Upper lobe of right lung (tissue), 1 donor: ENCODE measurements around the gene BIVM. TPM values are rescaled to one million over a fixed set of nuclear protein-coding genes. Genes with fewer than 3 reads are reported as not detected.

ENCODE experiments used
- ATAC-seq: fragments of 200-7000 bp; cut with Tn5 transposase; one replicate; pipeline ENCODE4 v1.9.1; 2020; ENCODE audit warnings: mild to moderate bottlenecking, moderate library complexity
- DNase-seq: peaks from one replicate; pipeline ENCODE4 v3.0.0-alpha.2; 2020
- H3K27ac ChIP-seq: fragments of 200-600 bp; one replicate; pipeline ENCODE4 v1.8.0; 2022
- H3K27me3 ChIP-seq: fragments of 200-600 bp; one replicate; pipeline ENCODE4 v1.8.0; 2022; ENCODE audit warnings: mild to moderate bottlenecking
- H3K36me3 ChIP-seq: fragments of 200-600 bp; one replicate; pipeline ENCODE4 v1.8.0; 2022
- H3K4me1 ChIP-seq: fragments of 200-600 bp; one replicate; pipeline ENCODE4 v1.8.0; 2022
- H3K4me3 ChIP-seq: fragments of 200-600 bp; one replicate; pipeline ENCODE4 v1.8.0; 2022; ENCODE audit warnings: mild to moderate bottlenecking
- H3K9me3 ChIP-seq: fragments of 200-600 bp; one replicate; pipeline ENCODE4 v1.8.0; 2022
- intact Hi-C: fragments of 100-400 bp; cut with DNase I; formaldehyde crosslinking; loops from one replicate; pipeline ENCODE4 v1.11.0; 2022
- total RNA-seq: library from RNA; stranded (reverse); fragmentation: NEBNext Ultra II Directional; extraction: Animal tissue kit (Norgen Biotek cat#: 25700); gene quantifications from one replicate; pipeline ENCODE4 v1.2.1, GENCODE V29; 2021
- TF ChIP-seq, protein P1 (sequence below): fragments of 200-600 bp; IDR thresholded peaks from one replicate; pipeline ENCODE4 v1.8.0; 2022; ENCODE audit warnings: antibody characterized with exemption
- donor health status: DM: no; HTN: yes; CAD: no; lungs with severe emphysema.

The BIVM gene
- total RNA-seq, 1 donor from 2014 or later, result 16.1 TPM

DNA sequence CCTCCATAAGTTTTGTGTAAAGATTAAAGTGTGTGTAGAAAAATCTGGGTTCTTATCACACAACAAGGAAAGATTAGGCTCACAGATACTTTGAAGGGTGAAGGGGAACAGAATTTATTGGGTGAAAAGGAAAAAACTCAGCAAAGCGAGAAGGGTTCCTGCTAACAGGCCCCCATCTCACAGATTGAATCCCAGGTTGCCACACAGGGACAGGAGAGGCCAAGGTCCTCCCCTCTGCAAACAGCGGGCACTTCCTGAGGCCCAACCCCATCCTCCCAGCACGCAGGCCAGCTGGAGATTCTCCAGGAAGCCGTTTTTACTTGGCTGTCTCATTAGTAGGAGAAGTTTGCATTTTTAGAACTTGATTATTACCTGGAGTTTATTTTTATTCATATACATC, 31.7 kb downstream of the BIVM start:
- no peak overlapping the region for H3K4me3 ChIP-seq
- no peaks in the 10 kb centered on the region for H3K9me3 ChIP-seq
- H3K27me3 ChIP-seq, result no peaks in the 10 kb centered on the region
- TF ChIP-seq, protein P1, sequence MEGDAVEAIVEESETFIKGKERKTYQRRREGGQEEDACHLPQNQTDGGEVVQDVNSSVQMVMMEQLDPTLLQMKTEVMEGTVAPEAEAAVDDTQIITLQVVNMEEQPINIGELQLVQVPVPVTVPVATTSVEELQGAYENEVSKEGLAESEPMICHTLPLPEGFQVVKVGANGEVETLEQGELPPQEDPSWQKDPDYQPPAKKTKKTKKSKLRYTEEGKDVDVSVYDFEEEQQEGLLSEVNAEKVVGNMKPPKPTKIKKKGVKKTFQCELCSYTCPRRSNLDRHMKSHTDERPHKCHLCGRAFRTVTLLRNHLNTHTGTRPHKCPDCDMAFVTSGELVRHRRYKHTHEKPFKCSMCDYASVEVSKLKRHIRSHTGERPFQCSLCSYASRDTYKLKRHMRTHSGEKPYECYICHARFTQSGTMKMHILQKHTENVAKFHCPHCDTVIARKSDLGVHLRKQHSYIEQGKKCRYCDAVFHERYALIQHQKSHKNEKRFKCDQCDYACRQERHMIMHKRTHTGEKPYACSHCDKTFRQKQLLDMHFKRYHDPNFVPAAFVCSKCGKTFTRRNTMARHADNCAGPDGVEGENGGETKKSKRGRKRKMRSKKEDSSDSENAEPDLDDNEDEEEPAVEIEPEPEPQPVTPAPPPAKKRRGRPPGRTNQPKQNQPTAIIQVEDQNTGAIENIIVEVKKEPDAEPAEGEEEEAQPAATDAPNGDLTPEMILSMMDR, result no peak
- no peak for DNase-seq
- H3K27ac ChIP-seq, result no peak overlapping the region
- intact Hi-C loops, result no loop called here
- H3K4me1 ChIP-seq, result no peaks in the 10 kb centered on the region
- peak; percentile 57 for ATAC-seq
- H3K36me3 ChIP-seq, result peaks cover 30% of the 10 kb centered on the region

DNA sequence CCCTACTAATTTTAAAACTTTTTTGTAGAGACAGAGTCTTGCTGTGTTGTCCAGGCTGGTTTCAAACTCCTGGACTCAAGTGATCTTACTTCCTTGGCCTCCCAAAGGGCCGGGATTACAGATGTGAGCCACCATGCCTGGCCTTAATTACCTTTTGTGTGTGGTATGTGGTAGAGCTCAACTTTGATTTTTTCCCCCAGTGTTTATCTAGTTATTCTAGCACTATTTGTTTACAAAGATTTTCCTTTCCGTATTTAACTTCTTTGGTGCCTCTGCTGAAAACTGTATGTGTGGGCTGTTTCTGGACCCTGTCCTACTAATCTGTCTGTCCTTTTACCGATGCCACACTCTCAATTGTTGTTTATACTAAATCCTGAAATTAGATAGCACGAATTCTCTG, 37.6 kb downstream of the BIVM start:
- TF ChIP-seq, protein P1, result no peak
- intact Hi-C loops, result no loop called here
- Histone ChIP-seq H3K27me3 (no peaks in the 10 kb centered on the region), H3K4me1 (no peaks in the 10 kb centered on the region), H3K27ac (no peak overlapping the region), H3K4me3 (no peak overlapping the region), H3K36me3 (peaks cover 49% of the 10 kb centered on the region), H3K9me3 (no peaks in the 10 kb centered on the region)
- no peak for DNase-seq
- ATAC-seq, result no peak

DNA sequence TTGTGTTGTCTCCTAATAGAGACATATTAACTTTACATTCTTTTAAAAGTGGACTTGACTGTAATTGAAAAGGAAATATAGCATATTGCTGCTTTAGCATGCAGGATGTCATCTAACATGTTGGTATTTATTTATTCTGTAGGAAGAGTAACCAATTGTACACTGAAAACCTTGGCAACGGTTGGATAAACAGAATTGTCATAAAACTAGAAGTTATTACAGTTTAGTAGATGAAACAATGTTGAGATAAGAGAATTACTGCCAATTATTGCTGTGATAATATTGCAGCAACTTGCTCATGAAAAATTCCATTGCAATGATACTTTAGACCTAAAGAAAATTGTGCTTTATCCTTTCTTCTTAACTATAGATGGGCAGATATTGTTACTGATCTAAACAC, 39.4 kb downstream of the BIVM start:
- Histone ChIP-seq H3K27me3 (no peaks in the 10 kb centered on the region), H3K36me3 (peaks cover 49% of the 10 kb centered on the region), H3K27ac (no peak overlapping the region), H3K9me3 (no peaks in the 10 kb centered on the region), H3K4me1 (no peaks in the 10 kb centered on the region), H3K4me3 (no peak overlapping the region)
- TF ChIP-seq, protein P1, result no peak
- no peak for ATAC-seq
- no peak for DNase-seq
- intact Hi-C loops, result no loop called here

DNA sequence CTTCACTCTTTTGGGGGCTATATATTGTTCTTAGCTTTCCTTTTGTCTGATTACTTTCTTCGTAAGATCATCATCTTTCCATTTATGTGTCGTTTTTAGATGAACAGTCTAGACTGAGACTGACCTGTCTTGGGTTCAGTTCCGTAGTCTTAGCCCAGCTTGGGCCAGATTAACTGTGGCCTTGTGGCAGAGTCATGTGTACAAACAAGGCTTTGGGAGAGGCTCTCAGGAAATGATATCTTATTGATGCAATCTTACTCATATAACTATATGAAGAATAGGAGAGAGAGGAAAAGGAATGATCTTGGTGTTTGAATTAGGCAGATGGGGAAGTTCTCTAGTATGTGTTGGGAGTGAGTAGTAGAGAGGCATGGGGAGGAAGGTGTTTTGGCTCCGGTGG, 40.1 kb downstream of the BIVM start:
- intact Hi-C loops, result no loop called here
- Histone ChIP-seq H3K27ac (no peak overlapping the region), H3K36me3 (peaks cover 49% of the 10 kb centered on the region), H3K9me3 (no peaks in the 10 kb centered on the region), H3K27me3 (no peaks in the 10 kb centered on the region), H3K4me1 (no peaks in the 10 kb centered on the region), H3K4me3 (no peak overlapping the region)
- no peak for ATAC-seq
- TF ChIP-seq, protein P1, result no peak
- DNase-seq, result no peak

DNA sequence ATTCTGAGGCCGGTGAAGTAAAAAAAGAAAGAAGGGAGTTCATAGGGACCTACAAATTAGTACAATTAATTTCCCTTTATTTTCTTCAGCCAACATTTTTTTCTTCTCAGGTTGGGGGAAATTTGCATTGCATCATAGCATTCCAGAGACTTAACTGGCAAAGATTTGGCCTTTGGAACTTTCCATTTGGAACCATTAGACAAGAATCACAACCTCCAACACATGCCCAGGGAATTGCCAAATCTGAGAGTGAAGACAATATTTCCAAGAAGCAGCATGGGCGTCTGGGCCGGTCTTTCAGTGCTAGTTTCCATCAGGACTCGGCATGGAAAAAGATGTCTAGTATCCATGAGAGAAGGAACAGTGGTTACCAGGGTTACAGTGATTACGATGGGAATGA, 40.5 kb downstream of the BIVM start:
- peaks cover 46% of the 10 kb centered on the region for H3K36me3 ChIP-seq
- H3K4me3 ChIP-seq, result no peak overlapping the region
- no peaks in the 10 kb centered on the region for H3K9me3 ChIP-seq
- DNase-seq (no peak), ATAC-seq (no peak)
- no peaks in the 10 kb centered on the region for H3K27me3 ChIP-seq
- TF ChIP-seq, protein P1, result no peak
- intact Hi-C loops, result no loop called here
- H3K4me1 ChIP-seq, result no peaks in the 10 kb centered on the region
- no peak overlapping the region for H3K27ac ChIP-seq

DNA sequence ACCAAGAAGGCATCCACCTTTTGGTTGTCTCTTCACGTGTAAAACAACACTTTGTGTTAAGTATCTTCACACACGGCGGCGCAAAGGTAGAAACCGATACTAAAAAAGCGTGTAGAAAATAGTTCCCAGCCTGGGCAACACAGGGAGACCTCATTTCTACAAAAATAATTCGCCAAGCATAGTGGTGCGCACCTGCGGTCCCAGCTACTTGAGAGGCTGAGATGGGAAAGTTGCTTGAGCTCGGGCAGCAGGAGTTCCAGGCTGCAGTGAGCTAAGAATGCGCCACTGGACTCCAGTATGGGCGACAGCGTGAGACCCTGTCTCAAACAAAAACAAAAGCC, 46.3 kb downstream of the BIVM start:
- ATAC-seq (peak; percentile 23), DNase-seq (no peak)
- TF ChIP-seq, protein P1, result no peak
- Histone ChIP-seq H3K4me1 (peaks cover 13% of the 10 kb centered on the region), H3K9me3 (no peaks in the 10 kb centered on the region), H3K27ac (peak overlapping the region; percentile 98), H3K27me3 (no peaks in the 10 kb centered on the region), H3K4me3 (peak overlapping the region; percentile 92), H3K36me3 (no peaks in the 10 kb centered on the region)
- intact Hi-C loops, result no loop called here
